GM10248 (cell line): Measurements from ENCODE around the gene DAND5.
"Not testable (repeated sequence)": the region's sequence is repeated elsewhere in the genome, so short reads cannot be mapped to it uniquely, and the experiment has no call there.

Experiments
- CTCF ChIA-PET: fragments of 300-600 bp; sonication (Branson Sonifier 250); formaldehyde crosslinking; extraction: SDS; loops from one replicate; lab custom pipeline; 2021; ENCODE audit warnings: antibody characterized with exemption; lab: Yijun Ruan, JAX
- POLR2A ChIA-PET: fragments of 350-650 bp; sonication (Branson Sonifier 250); formaldehyde crosslinking; extraction: SDS; loops from one replicate; lab custom pipeline; 2020; ENCODE audit warnings: antibody characterized with exemption; lab: Yijun Ruan, JAX
- DNase-seq: peaks from one replicate; pipeline ENCODE4 v3.0.0; 2012; ENCODE audit errors: extremely low spot score
- CTCF ChIP-seq: IDR thresholded peaks from 2 replicates; pipeline ENCODE4 v1.5.1; 2012; ENCODE audit warnings: mild to moderate bottlenecking, low read depth; ENCODE audit errors: extremely low read depth, missing control alignments, control extremely low read depth

The DAND5 gene

GRCh38 chr19:12974301-12975220 lies 5.2 kb downstream of the DAND5 start:
- ChIA-PET CTCF (interaction anchor here (1.2 to 8.4 kb wide), 7 partner anchors 9 to 614 kb away, joined by 3 to 270 read pairs (median 98); no protein-coding TSS in a partner anchor), POLR2A (interaction anchor here (0.7 kb wide), 1 partner anchor 70 kb away, joined by 4 read pairs; no protein-coding TSS in a partner anchor)
- TF ChIP-seq CTCF: no peak
- no peak for DNase-seq

- TF ChIP-seq CTCF: no peak
- DNase-seq: no peak
- POLR2A ChIA-PET: no interaction called here
- CTCF ChIA-PET: interaction anchor here (1.2 to 8.4 kb wide), 9 partner anchors 9 to 614 kb away, joined by 3 to 270 read pairs (median 52); no protein-coding TSS in a partner anchor
These were observed 5.9 kb downstream of the DAND5 start for GRCh38 chr19:12975221-12975741.

DNA sequence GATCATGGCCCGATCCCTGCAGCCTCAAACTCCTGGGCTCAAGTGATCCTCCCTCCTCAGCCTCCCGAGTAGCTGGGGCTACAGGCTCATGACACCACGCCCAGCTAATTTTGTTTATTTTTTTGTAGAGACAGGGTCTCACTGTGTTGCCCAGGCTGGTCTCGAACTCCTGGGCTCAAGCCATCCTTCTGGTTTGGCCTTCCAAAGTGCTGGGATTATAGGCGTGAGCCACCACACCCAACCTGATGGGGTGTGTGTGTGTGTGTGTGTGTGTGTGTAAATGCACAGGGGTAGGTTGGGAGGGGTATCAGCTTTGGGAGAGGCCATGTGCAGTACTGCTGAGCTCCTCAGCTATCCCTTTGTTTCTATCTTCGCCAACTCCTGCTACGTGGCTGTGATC lies 6.7 kb downstream of the DAND5 start:
- CTCF ChIA-PET: interaction anchor here (0.8 to 8.4 kb wide), 12 partner anchors 11 to 287 kb away, joined by 3 to 270 read pairs (median 34); no protein-coding TSS in a partner anchor
- POLR2A ChIA-PET: interaction anchor here (1.0 kb wide), 1 partner anchor 9 kb away, joined by 3 read pairs; no protein-coding TSS in a partner anchor
- not testable (repeated sequence) for DNase-seq

DNA sequence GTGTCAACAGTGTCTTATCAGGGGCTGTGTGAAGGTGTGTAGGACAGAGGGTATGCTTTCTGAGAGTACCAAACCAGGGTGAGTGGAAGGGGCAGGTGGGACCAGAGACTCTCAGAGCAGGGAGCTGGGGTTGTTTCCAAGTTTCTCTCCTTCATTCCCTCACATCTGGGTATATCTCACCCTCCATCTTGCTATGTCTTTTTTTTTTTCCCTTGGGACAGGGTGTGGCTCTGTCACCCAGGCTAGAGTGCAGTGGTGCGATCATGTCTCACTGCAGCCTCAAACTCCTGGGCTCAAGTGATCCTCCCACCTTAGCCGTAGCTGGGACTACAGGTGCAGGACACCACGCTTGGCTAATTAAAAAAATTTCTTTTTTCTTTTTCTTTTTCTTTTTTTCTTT lies 10.6 kb downstream of the DAND5 start:
- POLR2A ChIA-PET: no interaction called here

GRCh38 chr19:12982648-12983047 lies 13.3 kb downstream of the DAND5 start:
- ChIA-PET POLR2A (no interaction called here), CTCF (interaction anchor here (1.1 to 6.3 kb wide), 5 partner anchors 17 to 111 kb away, joined by 3 to 59 read pairs (median 5); no protein-coding TSS in a partner anchor)
- TF ChIP-seq CTCF: no peak
- DNase-seq: no peak

More for the DNA sequence above, 10.6 kb downstream of the DAND5 start:
- no peak for TF ChIP-seq CTCF
- no peak for DNase-seq
- CTCF ChIA-PET: interaction anchor here (1.4 to 8.4 kb wide), 10 partner anchors 14 to 125 kb away, joined by 3 to 270 read pairs (median 48); no protein-coding TSS in a partner anchor

GRCh38 chr19:12983091-12983490 lies 13.7 kb downstream of the DAND5 start:
- CTCF ChIA-PET: interaction anchor here (1.0 to 6.3 kb wide), 7 partner anchors 18 to 112 kb away, joined by 3 to 59 read pairs (median 5); no protein-coding TSS in a partner anchor
- POLR2A ChIA-PET: no interaction called here
- TF ChIP-seq CTCF: no peak
- no peak for DNase-seq
